Kidney (tissue), 14 donors: Measurements from ENCODE around the gene FBLN2. TPM values are rescaled to one million over a fixed set of nuclear protein-coding genes. Genes with fewer than 3 reads are reported as not detected.

Source experiments
- DNase-seq, 5 donors: peaks; one replicate each; pipeline ENCODE4 v3.0.0-alpha.2; 2013 to 2020
- FAIRE-seq: peaks from 2 replicates; lab custom pipeline; 2012; peaks lifted over from hg19 to GRCh38; lab: Jason Lieb, UNC
- H3K27ac ChIP-seq, 2 donors: one replicate each; pipeline ENCODE4 v1.7.0; 2013; ENCODE audit warnings: low read depth in 2 of 2, low read length in 2 of 2, inconsistent platforms in 1 of 2
- H3K27me3 ChIP-seq: one replicate; pipeline ENCODE4 v1.7.1; 2013; ENCODE audit warnings: low read length, inconsistent platforms; ENCODE audit not compliant: control insufficient read depth, insufficient read depth
- H3K36me3 ChIP-seq, 3 donors: one replicate each; pipeline versions ENCODE4 v1.7.0 to v1.7.1; 2013; ENCODE audit warnings: low read length in 3 of 3, control low read depth in 1 of 3, inconsistent platforms in 1 of 3; ENCODE audit not compliant: insufficient read depth in 3 of 3, control insufficient read depth in 2 of 3
- H3K4me1 ChIP-seq, 3 donors: one replicate each; pipeline versions ENCODE4 v1.7.0 to v1.7.1; 2013; ENCODE audit warnings: low read length in 3 of 3, inconsistent platforms in 1 of 3, low read depth in 1 of 3; ENCODE audit not compliant: control insufficient read depth in 2 of 3, insufficient read depth in 2 of 3
- H3K4me3 ChIP-seq, 3 donors: one replicate each; pipeline versions ENCODE4 v1.7.0 to v1.8.1; 2013; ENCODE audit warnings: low read length in 3 of 3, control low read depth in 1 of 3, inconsistent platforms in 1 of 3
- H3K9ac ChIP-seq, 3 donors: one replicate each; pipeline versions ENCODE4 v1.7.0 to v1.7.1; 2013; ENCODE audit warnings: low read length in 3 of 3, control low read depth in 1 of 3, inconsistent platforms in 1 of 3
- H3K9me3 ChIP-seq, 3 donors: one replicate each; pipeline versions ENCODE4 v1.7.0 to v1.7.1; 2013; ENCODE audit warnings: low read length in 3 of 3, control low read depth in 1 of 3, inconsistent platforms in 1 of 3; ENCODE audit not compliant: control insufficient read depth in 2 of 3, insufficient read depth in 1 of 3
- CTCF ChIP-seq: IDR thresholded peaks from 3 replicates; pipeline ENCODE4 v1.5.1; 2012; ENCODE audit warnings: mild to moderate bottlenecking, moderate library complexity, borderline replicate concordance; ENCODE audit not compliant: insufficient read depth; ENCODE audit errors: extremely low read depth
- intact Hi-C: fragments of 100-400 bp; cut with DNase I; formaldehyde crosslinking; loops from one replicate; pipeline ENCODE4 v1.11.1; 2022
- polyA plus RNA-seq: library from polyadenylated mRNA; stranded (reverse); fragments of 350-450 nt; fragmentation: Illumina TruSeq; extraction: RNeasy Lipid Tissue Mini Kit (QIAGEN cat#74804); gene quantifications from one replicate; pipeline ENCODE4 v1.2.3, GENCODE V29; 2014; ENCODE audit warnings: low read depth, low replicate concordance; ENCODE audit not compliant: insufficient read depth
- total RNA-seq: library from RNA; stranded (reverse); fragmentation: NEBNext Ultra II Directional; extraction: Animal tissue kit (Norgen Biotek cat#: 25700); gene quantifications from one replicate; pipeline ENCODE4 v1.2.1, GENCODE V29; 2021
- donor health status: control.
- donor health status: control.
- donor health status: control.
- donor health status: control.
- donor health status: control.
- donor health status: DM: yes; HTN: yes; CAD: no.
- donor health status: Normal renal cell carcinoma (clear cell type).

The FBLN2 gene
- total and polyA plus RNA-seq, 2 donors from 2014 or later, result 3.2 to 43.4 TPM

- Histone ChIP-seq H3K4me3 (no peak overlapping the region), H3K9me3 (no peaks in the 10 kb centered on the region), H3K9ac (no peak overlapping the region), H3K36me3 (no peaks in the 10 kb centered on the region), H3K27ac (no peak overlapping the region), H3K4me1 (no peaks in the 10 kb centered on the region), H3K27me3 (no peaks in the 10 kb centered on the region)
- FAIRE-seq, result no peak
- DNase-seq, result no peak
- TF ChIP-seq CTCF, result no peak
- intact Hi-C loops, result no loop called here
Observed at GRCh38 chr3:13557926-13558325, 9.0 kb downstream of the FBLN2 start.

- Histone ChIP-seq H3K4me3 (no peak overlapping the region), H3K9me3 (no peaks in the 10 kb centered on the region), H3K27ac (no peak overlapping the region), H3K36me3 (no peaks in the 10 kb centered on the region), H3K4me1 (no peaks in the 10 kb centered on the region), H3K9ac (no peak overlapping the region), H3K27me3 (no peaks in the 10 kb centered on the region)
- TF ChIP-seq CTCF, result no peak
- no peak for FAIRE-seq
- intact Hi-C loops, result no loop called here
- no peak for DNase-seq
Observed at GRCh38 chr3:13558651-13559050, 9.7 kb downstream of the FBLN2 start.

- peak; percentile 44 to 80 (median 63) for DNase-seq
- Histone ChIP-seq H3K36me3 (no peaks in the 10 kb centered on the region), H3K4me1 (no peaks in the 10 kb centered on the region), H3K9me3 (no peaks in the 10 kb centered on the region), H3K27ac (no peak overlapping the region), H3K27me3 (no peaks in the 10 kb centered on the region), H3K9ac (no peak overlapping the region), H3K4me3 (no peak overlapping the region)
- FAIRE-seq, result no peak
- intact Hi-C loops, result no loop called here
- no peak for TF ChIP-seq CTCF
Observed at GRCh38 chr3:13559764-13560525, 11.0 kb downstream of the FBLN2 start.
